Mesendoderm (in vitro differentiated cells): ENCODE data around the gene LAMB2. TPM values are rescaled to one million over a fixed set of nuclear protein-coding genes. Genes with fewer than 3 reads are reported as not detected.

Source experiments
- DNase-seq: peaks from one replicate; pipeline ENCODE4 v3.0.0; 2013
- H2AK5ac ChIP-seq: 2 replicates; pipeline ENCODE4 v1.6.1; 2013; ENCODE audit warnings: low read length, inconsistent platforms
- H2BK120ac ChIP-seq: 2 replicates; pipeline ENCODE4 v1.6.1; 2013; ENCODE audit warnings: low read depth, mild to moderate bottlenecking, low read length, moderate library complexity, mixed read lengths
- H2BK15ac ChIP-seq: replicated peaks from 2 replicates; pipeline ENCODE4 v1.6.1; 2013; ENCODE audit warnings: low read depth, mild to moderate bottlenecking, moderate library complexity
- H2BK5ac ChIP-seq: 2 replicates; pipeline ENCODE4 v1.6.1; 2013; ENCODE audit warnings: low read length, inconsistent platforms
- H3K18ac ChIP-seq: 2 replicates; pipeline ENCODE4 v1.6.1; 2013; ENCODE audit warnings: mild to moderate bottlenecking, low read length, mixed read lengths
- H3K23ac ChIP-seq: one replicate; pipeline ENCODE4 v1.6.1; 2013; ENCODE audit warnings: low read length
- H3K27ac ChIP-seq: 2 replicates; pipeline ENCODE4 v1.5.1; 2013; ENCODE audit warnings: low read depth, mild to moderate bottlenecking, inconsistent platforms, low read length, moderate library complexity
- H3K27me3 ChIP-seq: 2 replicates; pipeline ENCODE4 v1.6.1; 2013; ENCODE audit warnings: low read length, control low read depth, mild to moderate bottlenecking, inconsistent platforms; ENCODE audit not compliant: insufficient read depth, poor library complexity
- H3K36me3 ChIP-seq: 2 replicates; pipeline ENCODE4 v1.6.1; 2013; ENCODE audit warnings: low read length, inconsistent platforms; ENCODE audit not compliant: control insufficient read depth, insufficient read depth
- H3K4ac ChIP-seq: one replicate; pipeline ENCODE4 v1.6.1; 2013; ENCODE audit warnings: low read depth, mild to moderate bottlenecking, low read length, moderate library complexity
- H3K4me1 ChIP-seq: 2 replicates; pipeline ENCODE4 v1.6.1; 2013; ENCODE audit warnings: low read depth, low read length, inconsistent platforms; ENCODE audit not compliant: control insufficient read depth
- H3K4me2 ChIP-seq: 2 replicates; pipeline ENCODE4 v1.6.1; 2013; ENCODE audit warnings: low read length
- H3K4me3 ChIP-seq: 2 replicates; pipeline ENCODE4 v1.5.1; 2013; ENCODE audit warnings: mild to moderate bottlenecking, low read length
- H3K56ac ChIP-seq: one replicate; pipeline ENCODE4 v1.6.1; 2013; ENCODE audit warnings: low read length
- H3K79me1 ChIP-seq: 2 replicates; pipeline ENCODE4 v1.6.1; 2013; ENCODE audit warnings: low read length, inconsistent platforms
- H3K79me2 ChIP-seq: 2 replicates; pipeline ENCODE4 v1.6.1; 2013; ENCODE audit warnings: mild to moderate bottlenecking, low read length; ENCODE audit not compliant: control insufficient read depth, insufficient read depth
- H3K9ac ChIP-seq: 2 replicates; pipeline ENCODE4 v1.6.1; 2013; ENCODE audit warnings: low read length, inconsistent platforms
- H4K5ac ChIP-seq: one replicate; pipeline ENCODE4 v1.6.1; 2013; ENCODE audit warnings: low read length
- H4K8ac ChIP-seq: one replicate; pipeline ENCODE4 v1.6.1; 2013; ENCODE audit warnings: low read depth, mild to moderate bottlenecking, control low read depth, low read length, moderate library complexity
- WGBS: extraction: QIAGEN DNeasy Blood & Tissue Kit; methylation state at CpG from one replicate; pipeline ENCODE4 v1.1.7; 2013; ENCODE audit warnings: low lambda C conversion rate, missing lambda C conversion rate; ENCODE audit not compliant: insufficient coverage; ENCODE audit errors: extremely low coverage; 5-methylcytosine and 5-hydroxymethylcytosine counted together
- polyA plus RNA-seq, 2 experiments: library from polyadenylated mRNA; stranded (reverse); fragments of 200-250 nt; gene quantifications; one replicate each; pipeline ENCODE4 v1.2.3, GENCODE V29; 2013

The LAMB2 gene
- polyA plus RNA-seq (2013, experiment 1 of 2): 60.3 TPM
- polyA plus RNA-seq (2013, experiment 2 of 2): 62.4 TPM

DNA sequence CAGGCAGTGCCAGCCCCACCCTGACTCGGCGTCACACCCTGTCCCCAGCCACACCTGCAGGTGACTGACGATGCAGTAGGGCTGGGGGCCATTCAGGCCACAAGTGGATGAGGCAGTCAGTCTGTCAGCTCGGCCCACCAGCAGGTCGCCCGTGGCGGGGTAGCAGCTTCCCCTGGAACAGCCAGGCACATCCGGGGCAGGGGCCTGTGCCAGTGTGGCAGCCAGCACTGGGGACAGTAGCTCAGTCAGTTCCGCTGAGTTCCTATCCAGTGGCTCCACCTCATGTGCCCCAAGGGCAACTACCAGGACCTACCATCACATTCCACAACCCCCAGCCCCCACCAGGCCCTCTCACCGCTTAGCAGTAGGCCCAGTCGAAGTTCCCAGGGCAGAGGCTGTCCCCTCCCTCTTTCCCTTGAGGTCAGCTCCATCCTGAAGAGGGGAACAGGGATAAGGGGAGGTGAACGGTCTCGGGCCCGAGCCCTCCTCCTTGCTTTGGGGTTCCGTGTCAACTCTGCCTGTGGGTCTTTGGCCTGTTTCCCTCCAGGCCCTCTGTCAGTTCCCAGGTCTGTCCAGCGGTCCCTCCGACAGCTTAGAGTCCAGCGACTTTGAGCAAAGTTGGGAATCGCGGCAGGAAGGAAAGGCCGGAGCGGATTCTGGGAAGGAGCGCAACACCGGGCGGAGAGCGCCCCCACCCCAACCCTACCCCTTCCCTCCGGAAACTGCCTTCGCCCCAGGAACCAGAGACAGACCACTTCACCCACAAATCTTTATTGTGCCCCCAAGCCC, at the start of gene LAMB2:
TSS of gene LAMB2 (minus strand) at position 614 of the 789 bp plus-strand sequence. CDS start at position 431, 183 bp downstream.
- Histone ChIP-seq H2BK120ac (peak within 1 kb of the TSS; percentile 8), H3K18ac (peak within 1 kb of the TSS; percentile 69), H3K23ac (peak within 1 kb of the TSS; percentile 39), H3K27ac (peak within 1 kb of the TSS; percentile 65), H2BK15ac (no peak within 1 kb of the TSS), H3K4me1 (peaks cover 6% of the 10 kb centered on the region), H3K56ac (peak within 1 kb of the TSS; percentile 98), H3K79me1 (peaks cover 3% of the 10 kb centered on the region), H3K79me2 (no peaks in the 10 kb centered on the region), H3K4me2 (peak within 1 kb of the TSS; percentile 97), H3K9ac (peak within 1 kb of the TSS; percentile 88), H2AK5ac (no peak within 1 kb of the TSS), H3K4me3 (peak within 1 kb of the TSS; percentile 88), H4K8ac (no peak within 1 kb of the TSS), H3K27me3 (no peaks in the 10 kb centered on the region), H4K5ac (no peak within 1 kb of the TSS), H2BK5ac (peak within 1 kb of the TSS; percentile 89), H3K36me3 (no peaks in the 10 kb centered on the region), H3K4ac (peak within 1 kb of the TSS; percentile 92)
- WGBS: no CpG with 5 or more reads among the region's 28 CpGs
- peak; percentile 97 for DNase-seq

DNA sequence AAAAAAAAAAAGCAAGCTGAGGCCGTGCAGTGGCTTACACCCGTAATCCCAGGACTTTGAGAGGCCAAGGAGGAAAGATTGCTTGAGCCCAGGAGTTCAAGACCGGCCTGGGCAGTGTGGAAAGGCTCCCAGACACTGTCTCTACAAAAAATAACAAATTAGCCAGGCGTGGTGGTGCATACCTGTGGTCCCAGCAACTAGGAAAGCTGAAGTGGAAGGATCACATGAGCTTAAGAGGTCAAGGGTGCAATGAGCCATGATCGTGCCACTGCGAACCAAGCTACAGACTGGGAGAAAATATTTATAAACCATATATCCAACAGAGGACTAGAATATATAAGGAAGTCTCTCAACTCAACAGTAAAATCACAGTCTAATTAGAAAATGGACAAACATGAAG, 48.5 kb upstream of the LAMB2 start:
- Histone ChIP-seq H2BK5ac (no peak overlapping the region), H3K79me2 (no peaks in the 10 kb centered on the region), H3K4me3 (no peak overlapping the region), H3K9ac (no peak overlapping the region), H4K8ac (no peak overlapping the region), H4K5ac (no peak overlapping the region), H2BK15ac (no peak overlapping the region), H3K18ac (no peak overlapping the region), H3K27ac (no peak overlapping the region), H3K4ac (no peak overlapping the region), H3K56ac (no peak overlapping the region), H3K23ac (no peak overlapping the region), H2BK120ac (no peak overlapping the region), H3K36me3 (no peaks in the 10 kb centered on the region), H3K4me1 (no peaks in the 10 kb centered on the region), H3K4me2 (no peak overlapping the region), H2AK5ac (no peak overlapping the region), H3K27me3 (no peaks in the 10 kb centered on the region), H3K79me1 (no peaks in the 10 kb centered on the region)
- no CpG with 5 or more reads among the region's 6 CpGs for WGBS
- DNase-seq: no peak

DNA sequence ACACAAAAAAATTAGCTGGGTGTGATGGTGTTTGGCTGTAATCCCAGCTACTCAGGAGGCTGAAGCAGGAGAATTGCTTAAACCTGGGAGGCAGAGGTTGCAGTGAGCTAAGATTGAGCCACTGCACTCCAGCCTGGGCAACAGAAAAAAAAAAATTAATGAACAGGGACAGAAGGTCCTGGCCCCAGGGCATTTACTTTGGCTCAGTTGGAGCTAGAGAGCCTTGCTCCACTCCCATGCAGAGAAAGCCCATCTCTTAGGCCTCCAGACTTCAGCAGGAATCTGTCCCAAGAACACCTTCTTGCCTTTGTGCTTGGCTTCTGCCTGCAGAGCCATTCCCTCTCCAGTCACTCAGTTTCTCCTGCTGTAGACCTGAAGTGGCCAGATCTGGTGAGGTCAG, 47.3 kb upstream of the LAMB2 start:
- H4K5ac ChIP-seq: no peak overlapping the region
- H2BK15ac ChIP-seq: no peak overlapping the region
- H4K8ac ChIP-seq: no peak overlapping the region
- H3K4me1 ChIP-seq: no peaks in the 10 kb centered on the region
- H3K9ac ChIP-seq: no peak overlapping the region
- H3K79me1 ChIP-seq: no peaks in the 10 kb centered on the region
- DNase-seq: no peak
- no peaks in the 10 kb centered on the region for H3K27me3 ChIP-seq
- no peak overlapping the region for H3K56ac ChIP-seq
- no peak overlapping the region for H3K23ac ChIP-seq
- no peak overlapping the region for H3K18ac ChIP-seq
- H3K4me2 ChIP-seq: no peak overlapping the region
- no peak overlapping the region for H3K4me3 ChIP-seq
- no peak overlapping the region for H3K27ac ChIP-seq
- no peaks in the 10 kb centered on the region for H3K79me2 ChIP-seq
- no peaks in the 10 kb centered on the region for H3K36me3 ChIP-seq
- no peak overlapping the region for H2BK5ac ChIP-seq
- H2AK5ac ChIP-seq: no peak overlapping the region
- no peak overlapping the region for H2BK120ac ChIP-seq
- no peak overlapping the region for H3K4ac ChIP-seq

DNA sequence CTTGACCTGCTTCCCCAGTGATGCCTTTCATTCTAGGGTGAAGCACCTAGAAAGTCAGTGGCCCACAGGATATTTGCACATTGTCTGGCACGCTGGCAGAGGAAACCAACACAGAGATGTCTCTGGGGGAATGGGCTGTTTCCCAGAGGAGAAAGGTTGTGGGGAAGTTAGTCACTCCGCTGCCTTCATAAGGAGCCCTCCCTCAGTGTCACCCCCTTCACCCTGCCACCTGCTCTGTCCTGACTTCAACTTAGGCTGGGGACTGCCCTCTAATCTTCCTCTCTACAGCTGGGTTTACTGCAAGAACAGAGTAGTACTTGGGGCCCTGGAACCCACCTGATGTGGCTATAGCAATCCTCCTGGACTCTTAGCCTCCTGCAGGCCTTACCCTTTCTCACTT, 44.2 kb upstream of the LAMB2 start:
- no peak overlapping the region for H3K4me3 ChIP-seq
- H2BK5ac ChIP-seq: no peak overlapping the region
- no peak overlapping the region for H2BK15ac ChIP-seq
- no CpG with 5 or more reads among the region's 2 CpGs for WGBS
- H3K79me1 ChIP-seq: peaks cover under 1% of the 10 kb centered on the region
- no peak overlapping the region for H3K9ac ChIP-seq
- no peak overlapping the region for H2AK5ac ChIP-seq
- no peak overlapping the region for H2BK120ac ChIP-seq
- H3K79me2 ChIP-seq: no peaks in the 10 kb centered on the region
- H3K27ac ChIP-seq: no peak overlapping the region
- H3K56ac ChIP-seq: no peak overlapping the region
- no peak overlapping the region for H4K8ac ChIP-seq
- no peaks in the 10 kb centered on the region for H3K27me3 ChIP-seq
- peaks cover 10% of the 10 kb centered on the region for H3K4me1 ChIP-seq
- H3K4me2 ChIP-seq: no peak overlapping the region
- no peak for DNase-seq
- no peak overlapping the region for H3K4ac ChIP-seq
- no peak overlapping the region for H4K5ac ChIP-seq
- H3K23ac ChIP-seq: no peak overlapping the region
- H3K18ac ChIP-seq: no peak overlapping the region
- no peaks in the 10 kb centered on the region for H3K36me3 ChIP-seq

DNA sequence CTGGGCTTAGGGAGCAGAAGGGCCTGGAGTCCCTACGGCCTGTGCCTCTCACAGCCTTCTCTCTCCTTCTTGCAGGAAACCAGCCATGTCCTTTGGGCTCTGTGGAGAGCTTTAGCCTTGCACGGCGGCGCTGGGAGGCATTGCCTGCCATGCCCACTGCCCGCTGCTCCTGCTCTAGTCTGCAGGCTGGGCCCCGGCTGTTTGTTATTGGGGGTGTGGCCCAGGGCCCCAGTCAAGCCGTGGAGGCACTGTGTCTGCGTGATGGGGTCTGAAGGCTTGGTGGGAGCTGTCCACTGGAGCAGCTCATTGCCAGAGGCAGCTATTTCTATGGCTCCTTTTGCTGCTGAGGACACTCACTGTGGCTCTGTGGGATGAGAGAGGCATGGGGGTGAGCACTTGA, 42.7 kb upstream of the LAMB2 start:
- Histone ChIP-seq H3K79me2 (no peaks in the 10 kb centered on the region), H3K18ac (no peak overlapping the region), H3K4me2 (no peak overlapping the region), H3K4me3 (no peak overlapping the region), H2BK5ac (no peak overlapping the region), H4K5ac (no peak overlapping the region), H3K79me1 (peaks cover 1% of the 10 kb centered on the region), H3K36me3 (no peaks in the 10 kb centered on the region), H3K4me1 (peaks cover 10% of the 10 kb centered on the region), H3K56ac (no peak overlapping the region), H3K4ac (no peak overlapping the region), H2BK120ac (no peak overlapping the region), H3K23ac (no peak overlapping the region), H3K27me3 (no peaks in the 10 kb centered on the region), H2BK15ac (no peak overlapping the region), H3K27ac (no peak overlapping the region), H3K9ac (no peak overlapping the region), H2AK5ac (no peak overlapping the region), H4K8ac (no peak overlapping the region)
- WGBS: no CpG with 5 or more reads among the region's 8 CpGs
- no peak for DNase-seq
